ENCODE data around the gene FEM1A.

- TF ChIP-seq CTCF (IDR thresholded peaks at IDR 0.05) (no peak), POLR2AphosphoS5 (IDR thresholded peaks at IDR 0.05) (no peak), POLR2A (IDR thresholded peaks at IDR 0.05) (no peak)
Observed at GRCh38 chr19:4772566-4772965, 19.0 kb upstream of the FEM1A start.
